SK-N-SH (cell line): ENCODE data around the gene AP4B1. TPM values are rescaled to one million over a fixed set of nuclear protein-coding genes. Genes with fewer than 3 reads are reported as not detected.

ENCODE experiments used
- CTCF ChIA-PET: fragments of 300-600, 350-600 bp; formaldehyde crosslinking; extraction: SDS; loops from one replicate; lab custom pipeline; 2021; lab: Yijun Ruan, JAX
- POLR2A ChIA-PET: fragments of 350-600 bp; sonication (Branson Sonifier 250); formaldehyde crosslinking; extraction: SDS; loops from one replicate; lab custom pipeline; 2020; ENCODE audit warnings: antibody characterized with exemption, inconsistent platforms; lab: Yijun Ruan, JAX
- DNase-seq: peaks from one replicate; pipeline ENCODE4 v3.0.0; 2012
- H2AFZ ChIP-seq: fragments of 200-600 bp; sonication (generic); 2 replicates; pipeline ENCODE4 v1.8.1; 2016; ENCODE audit warnings: antibody characterized with exemption, mild to moderate bottlenecking, low read depth
- H3F3A ChIP-seq: fragments of 200-600 bp; sonication (generic); replicated peaks from 2 replicates; pipeline ENCODE3; 2016; ENCODE audit warnings: antibody characterized with exemption, mild to moderate bottlenecking; ENCODE audit not compliant: insufficient read depth
- H3K27ac ChIP-seq, 2 experiments: fragments of 200-500 bp in 1 of 2; fragments of 200-600 bp in 1 of 2; sonication (Bioruptor generic) in 1 of 2; sonication (generic), shearing (Covaris generic) in 1 of 2; 2 replicates each; pipeline versions ENCODE4 v1.5.1 to v1.6.1; 2014 to 2016; ENCODE audit warnings: low read depth in 2 of 2, inconsistent platforms in 1 of 2, low read length in 1 of 2, mild to moderate bottlenecking in 1 of 2, mixed read lengths in 1 of 2
- H3K27me3 ChIP-seq: fragments of 200-600 bp; sonication (generic), shearing (Covaris generic); 2 replicates; pipeline ENCODE4 v1.6.1; 2016; ENCODE audit warnings: mixed run types; ENCODE audit not compliant: insufficient read depth
- H3K36me3 ChIP-seq, 2 experiments: fragments of 200-500 bp in 1 of 2; fragments of 200-600 bp in 1 of 2; sonication (Bioruptor generic) in 1 of 2; sonication (generic) in 1 of 2; replicated peaks in 1 of 2; 2 replicates each; pipeline versions ENCODE3 to v1.5.1; 2014 to 2016; ENCODE audit warnings: low read length in 1 of 2, mild to moderate bottlenecking in 1 of 2; ENCODE audit not compliant: insufficient read depth in 2 of 2, control insufficient read depth in 1 of 2
- H3K4me1 ChIP-seq, 2 experiments: fragments of 200-500 bp in 1 of 2; fragments of 200-600 bp in 1 of 2; sonication (Bioruptor generic) in 1 of 2; sonication (generic), shearing (Covaris generic) in 1 of 2; 2 replicates each; pipeline versions ENCODE4 v1.5.1 to v1.6.1; 2014 to 2016; ENCODE audit warnings: low read depth in 1 of 2, low read length in 1 of 2, mixed run types in 1 of 2; ENCODE audit not compliant: insufficient read depth in 2 of 2, control insufficient read depth in 1 of 2
- H3K4me2 ChIP-seq: fragments of 200-600 bp; sonication (generic), shearing (Covaris generic); 2 replicates; pipeline ENCODE4 v1.6.1; 2017; ENCODE audit warnings: mixed run types
- H3K4me3 ChIP-seq, 2 experiments: fragments of 200-500 bp in 1 of 2; fragments of 200-600 bp in 1 of 2; sonication (Bioruptor generic) in 1 of 2; sonication (generic), shearing (Covaris generic) in 1 of 2; 2 replicates each; pipeline versions ENCODE4 v1.5.1 to v1.8.1; 2014 to 2016; ENCODE audit warnings: low read depth in 2 of 2, inconsistent platforms in 1 of 2, low read length in 1 of 2, mild to moderate bottlenecking in 1 of 2, mixed read lengths in 1 of 2, moderate library complexity in 1 of 2
- H3K79me2 ChIP-seq: fragments of 200-600 bp; sonication (generic); 2 replicates; pipeline ENCODE4 v1.8.1; 2017; ENCODE audit warnings: mild to moderate bottlenecking; ENCODE audit not compliant: insufficient read depth
- H3K9ac ChIP-seq: fragments of 200-600 bp; sonication (generic); 2 replicates; pipeline ENCODE4 v1.6.1; 2017; ENCODE audit warnings: mixed run types
- H3K9me2 ChIP-seq: fragments of 200-600 bp; sonication (generic); 2 replicates; pipeline ENCODE4 v1.6.1; 2017; ENCODE audit warnings: mixed run types
- H3K9me3 ChIP-seq: fragments of 200-600 bp; sonication (generic); 2 replicates; pipeline ENCODE4 v1.6.1; 2017; ENCODE audit warnings: mixed run types, mild to moderate bottlenecking, moderate library complexity
- H4K20me1 ChIP-seq: fragments of 200-600 bp; sonication (generic); 2 replicates; pipeline ENCODE4 v1.6.1; 2017; ENCODE audit warnings: mild to moderate bottlenecking, mixed run types; ENCODE audit not compliant: insufficient read depth
- ELF1 ChIP-seq: IDR thresholded peaks from 2 replicates; pipeline ENCODE4 v1.4.0; 2012
- FOSL2 ChIP-seq: IDR thresholded peaks from 2 replicates; pipeline ENCODE4 v1.4.0; 2012; ENCODE audit warnings: low read depth, mild to moderate bottlenecking, moderate library complexity, borderline replicate concordance
- GABPA ChIP-seq: IDR thresholded peaks from 2 replicates; pipeline ENCODE4 v1.4.0; 2012; ENCODE audit warnings: low read depth, mild to moderate bottlenecking
- GATA2 ChIP-seq: sonication (generic); formaldehyde crosslinking; IDR thresholded peaks from 2 replicates; pipeline ENCODE4 v1.5.0; 2020; ENCODE audit warnings: mild to moderate bottlenecking, missing genetic modification reagents
- IRF3 ChIP-seq: fragments of 150-350 bp; IDR thresholded peaks from 2 replicates; pipeline ENCODE4 v1.6.1; 2016; ENCODE audit warnings: mild to moderate bottlenecking, low read depth, low read length
- JUND ChIP-seq: IDR thresholded peaks from 2 replicates; pipeline ENCODE4 v1.4.0; 2012
- MAX ChIP-seq: IDR thresholded peaks from 2 replicates; pipeline ENCODE4 v1.4.0; 2012; ENCODE audit warnings: low read depth
- MEF2A ChIP-seq: IDR thresholded peaks from 2 replicates; pipeline ENCODE4 v1.4.0; 2012; ENCODE audit warnings: low read depth, borderline replicate concordance
- MXI1 ChIP-seq: IDR thresholded peaks from 2 replicates; pipeline ENCODE4 v1.6.1; 2012; ENCODE audit warnings: mild to moderate bottlenecking, low read depth, low read length, improper control_type of control experiment
- NFIC ChIP-seq: IDR thresholded peaks from 2 replicates; pipeline ENCODE4 v1.4.0; 2012; ENCODE audit warnings: borderline replicate concordance
- PBX3 ChIP-seq: IDR thresholded peaks from 2 replicates; pipeline ENCODE4; 2012
- RAD21 ChIP-seq: IDR thresholded peaks from 2 replicates; pipeline ENCODE4 v1.6.1; 2012; ENCODE audit warnings: mild to moderate bottlenecking, low read length
- RFX5 ChIP-seq: IDR thresholded peaks from 2 replicates; pipeline ENCODE4 v1.6.1; 2012; ENCODE audit warnings: mild to moderate bottlenecking, improper control_type of control experiment, low read length
- SMC3 ChIP-seq: IDR thresholded peaks from 2 replicates; pipeline ENCODE4 v1.6.1; 2012; ENCODE audit warnings: low read depth, low read length, improper control_type of control experiment
- TCF12 ChIP-seq: IDR thresholded peaks from 2 replicates; pipeline ENCODE4 v1.4.0; 2012
- TEAD4 ChIP-seq: IDR thresholded peaks from 2 replicates; pipeline ENCODE4 v1.4.0; 2012; ENCODE audit warnings: mild to moderate bottlenecking, borderline replicate concordance; ENCODE audit not compliant: insufficient read depth
- USF2 ChIP-seq: fragments of 150-350 bp; IDR thresholded peaks from 2 replicates; pipeline ENCODE4 v1.6.1; 2017; ENCODE audit warnings: antibody characterized with exemption, low read length, low read depth, borderline replicate concordance
- WGBS: methylation state at CpG from one replicate; pipeline ENCODE4 v1.1.6; 2017; ENCODE audit warnings: low lambda C conversion rate; 5-methylcytosine and 5-hydroxymethylcytosine counted together
- polyA plus RNA-seq, 3 experiments: library from polyadenylated mRNA; depleted of rRNA; stranded (reverse); fragments of >200 nt; gene quantifications; 2 replicates each; pipeline ENCODE4 v1.2.3, GENCODE V29; 2012

The AP4B1 gene
- polyA plus RNA-seq, 1 of the 3 experiments (the other 2 are of a cell fraction), result 11.5 TPM

GRCh38 chr1:113859478-113860175 lies 45.0 kb downstream of the AP4B1 start (continued):
- TF ChIP-seq PBX3, result no peak
- TF ChIP-seq NFIC, result no peak
- no peak for TF ChIP-seq RAD21

GRCh38 chr1:113858982-113859381 lies 45.6 kb downstream of the AP4B1 start:
- POLR2A ChIA-PET, result no interaction called here
- Histone ChIP-seq H3K4me1 (peaks cover 0 to 29% of the 10 kb centered on the region in 2 experiments; a peak in 2 of 4 replicates), H3K9me3 (no peaks in the 10 kb centered on the region)
- TF ChIP-seq TEAD4 (no peak), MXI1 (no peak), MEF2A (no peak), USF2 (no peak), RFX5 (no peak), TCF12 (no peak), FOSL2 (no peak), GATA2 (CRISPR knock-in tag) (no peak), JUND (no peak), ELF1 (no peak), GABPA (no peak), IRF3 (no peak), SMC3 (no peak), MAX (no peak)
- TF ChIP-seq, all 33 proteins: peak for 0
- no peaks in the 10 kb centered on the region for H3K9me2 ChIP-seq
- no peak overlapping the region for H3K9ac ChIP-seq
- CTCF ChIA-PET, result interaction anchor here (0.7 to 3.9 kb wide), 2 partner anchors 24 to 74 kb away, joined by 3 to 14 read pairs; no protein-coding TSS in a partner anchor
- no peaks in the 10 kb centered on the region for H3K36me3 ChIP-seq
- H4K20me1 ChIP-seq, result no peaks in the 10 kb centered on the region
- peak overlapping the region in 1 of 2 experiments; percentile 5; a peak in 1 of 4 replicates for H3K27ac ChIP-seq
- peak overlapping the region; percentile 80 for H2AFZ ChIP-seq
- WGBS, result 89% methylated on average over 1 of the region's 1 CpG
- no peak overlapping the region; the same call in 1 of the 2 replicates for H3K4me2 ChIP-seq
- H3K79me2 ChIP-seq, result no peaks in the 10 kb centered on the region
- no peak for DNase-seq
- peaks cover 4% of the 10 kb centered on the region for H3F3A ChIP-seq
- H3K27me3 ChIP-seq, result no peaks in the 10 kb centered on the region
- H3K4me3 ChIP-seq, result no peak overlapping the region
